Dendritic cell treated with granulocyte-macrophage colony-stimulating factor and Interleukin-4, amounts not matched to agents 40 ng/mL and 50 ng/mL, for 4 days (primary cell): ENCODE measurements around the gene CCDC106.

Experiments
- H3K27ac Mint-ChIP-seq: one replicate; pipeline ENCODE4 v1.8.0; 2022; ENCODE audit warnings: mild to moderate bottlenecking, mixed read lengths
- H3K27me3 Mint-ChIP-seq: one replicate; pipeline ENCODE4 v1.8.0; 2022; ENCODE audit warnings: mild to moderate bottlenecking, mixed read lengths
- H3K36me3 Mint-ChIP-seq: one replicate; pipeline ENCODE4 v1.8.0; 2022; ENCODE audit warnings: low read depth, mixed read lengths
- H3K4me1 Mint-ChIP-seq: one replicate; pipeline ENCODE4 v1.8.0; 2022; ENCODE audit warnings: low read depth, mixed read lengths
- H3K4me3 Mint-ChIP-seq: one replicate; pipeline ENCODE4 v1.8.0; 2022; ENCODE audit warnings: mild to moderate bottlenecking, moderate library complexity, mixed read lengths
- H3K9me3 Mint-ChIP-seq: one replicate; pipeline ENCODE4 v1.8.0; 2022; ENCODE audit warnings: mixed read lengths
- intact Hi-C: fragments of 100-400 bp; cut with micrococcal nuclease; formaldehyde crosslinking; loops from one replicate; pipeline ENCODE4 v1.15.0; 2022

Gene CCDC106

GRCh38 chr19:55636723-55637122 is 11.3 kb upstream of the CCDC106 start:
- peaks cover 50% of the 10 kb centered on the region for H3K36me3 Mint-ChIP-seq
- intact Hi-C loops = loop anchor here (5.0 kb wide), 1 partner anchor 39 kb away; the partner anchor contains the start of gene FIZ1
- peak overlapping the region; percentile 100 for H3K4me3 Mint-ChIP-seq
- H3K27me3 Mint-ChIP-seq = no peaks in the 10 kb centered on the region
- H3K27ac Mint-ChIP-seq = peak overlapping the region; percentile 100
- H3K9me3 Mint-ChIP-seq = no peaks in the 10 kb centered on the region
- H3K4me1 Mint-ChIP-seq = peaks cover 70% of the 10 kb centered on the region

- Mint-ChIP-seq H3K27ac (peak overlapping the region; percentile 100), H3K9me3 (no peaks in the 10 kb centered on the region), H3K4me1 (peaks cover 72% of the 10 kb centered on the region), H3K27me3 (no peaks in the 10 kb centered on the region), H3K4me3 (no peak overlapping the region), H3K36me3 (peaks cover 50% of the 10 kb centered on the region)
- intact Hi-C loops = loop anchor here (5.0 kb wide), 1 partner anchor 40 kb away; the partner anchor contains the start of gene FIZ1
Measured at GRCh38 chr19:55637534-55637933, 10.5 kb upstream of the CCDC106 start.

- no peak overlapping the region for H3K27ac Mint-ChIP-seq
- H3K36me3 Mint-ChIP-seq = peaks cover 62% of the 10 kb centered on the region
- H3K4me3 Mint-ChIP-seq = no peak overlapping the region
- H3K4me1 Mint-ChIP-seq = peaks cover 83% of the 10 kb centered on the region
- no peaks in the 10 kb centered on the region for H3K9me3 Mint-ChIP-seq
- intact Hi-C loops = loop anchor here (5.0 kb wide), 1 partner anchor 42 kb away; the partner anchor contains the start of gene FIZ1
- H3K27me3 Mint-ChIP-seq = no peaks in the 10 kb centered on the region
Measured at GRCh38 chr19:55638864-55639359, 9.1 kb upstream of the CCDC106 start.

- no peaks in the 10 kb centered on the region for H3K9me3 Mint-ChIP-seq
- peaks cover 68% of the 10 kb centered on the region for H3K36me3 Mint-ChIP-seq
- no peaks in the 10 kb centered on the region for H3K27me3 Mint-ChIP-seq
- H3K4me3 Mint-ChIP-seq = peak overlapping the region; percentile 96
- H3K27ac Mint-ChIP-seq = peak overlapping the region; percentile 89
- intact Hi-C loops = loop anchor here (2.0 kb wide), 1 partner anchor 15 kb away; the partner anchor contains the start of gene U2AF2
- H3K4me1 Mint-ChIP-seq = peaks cover 88% of the 10 kb centered on the region
Measured at GRCh38 chr19:55640043-55640576, 7.9 kb upstream of the CCDC106 start.

- peaks cover 87% of the 10 kb centered on the region for H3K4me1 Mint-ChIP-seq
- no peaks in the 10 kb centered on the region for H3K9me3 Mint-ChIP-seq
- H3K36me3 Mint-ChIP-seq = peaks cover 68% of the 10 kb centered on the region
- peak within 1 kb of the TSS; percentile 89 for H3K27ac Mint-ChIP-seq
- peak within 1 kb of the TSS; percentile 96 for H3K4me3 Mint-ChIP-seq
- intact Hi-C loops = loop anchor here (2.0 kb wide), 1 partner anchor 14 kb away; the partner anchor contains the start of gene U2AF2
- no peaks in the 10 kb centered on the region for H3K27me3 Mint-ChIP-seq
Measured at GRCh38 chr19:55640577-55641425, 7.2 kb upstream of the CCDC106 start, which contains the start of gene ZNF580. Gene ZNF580 (plus strand): TSS chr19:55641002. CDS start chr19:55642509, 1,507 bp downstream.

- Mint-ChIP-seq H3K27ac (peak overlapping the region; percentile 89), H3K4me1 (peaks cover 79% of the 10 kb centered on the region), H3K36me3 (peaks cover 68% of the 10 kb centered on the region), H3K9me3 (no peaks in the 10 kb centered on the region), H3K27me3 (no peaks in the 10 kb centered on the region), H3K4me3 (peak overlapping the region; percentile 96)
- intact Hi-C loops = loop anchor here (2.0 kb wide), 1 partner anchor 13 kb away; the partner anchor contains the start of gene U2AF2
Measured at GRCh38 chr19:55641426-55642152, 6.4 kb upstream of the CCDC106 start.

- Mint-ChIP-seq H3K27me3 (no peaks in the 10 kb centered on the region), H3K36me3 (peaks cover 63% of the 10 kb centered on the region), H3K4me3 (peak overlapping the region; percentile 96), H3K4me1 (peaks cover 77% of the 10 kb centered on the region), H3K27ac (peak overlapping the region; percentile 89), H3K9me3 (no peaks in the 10 kb centered on the region)
- intact Hi-C loops = no loop called here
Measured at GRCh38 chr19:55642153-55643002, 5.6 kb upstream of the CCDC106 start.

- Mint-ChIP-seq H3K27me3 (no peaks in the 10 kb centered on the region), H3K27ac (peak within 1 kb of the TSS; percentile 89), H3K9me3 (no peaks in the 10 kb centered on the region), H3K4me3 (peak within 1 kb of the TSS; percentile 96), H3K36me3 (peaks cover 55% of the 10 kb centered on the region), H3K4me1 (peaks cover 74% of the 10 kb centered on the region)
- intact Hi-C loops = no loop called here
Measured at GRCh38 chr19:55643003-55643886, 4.8 kb upstream of the CCDC106 start, which contains the start of gene ZNF581. Gene ZNF581 (plus strand): TSS chr19:55643649. CDS start chr19:55644572, 923 bp downstream.

- peak overlapping the region; percentile 89 for H3K27ac Mint-ChIP-seq
- H3K4me1 Mint-ChIP-seq = peaks cover 76% of the 10 kb centered on the region
- H3K36me3 Mint-ChIP-seq = peaks cover 55% of the 10 kb centered on the region
- intact Hi-C loops = no loop called here
- H3K4me3 Mint-ChIP-seq = peak overlapping the region; percentile 96
- peaks cover 3% of the 10 kb centered on the region for H3K27me3 Mint-ChIP-seq
- H3K9me3 Mint-ChIP-seq = no peaks in the 10 kb centered on the region
Measured at GRCh38 chr19:55643887-55644176, 4.2 kb upstream of the CCDC106 start.

GRCh38 chr19:55644191-55644833 is 3.7 kb upstream of the CCDC106 start:
- peaks cover 76% of the 10 kb centered on the region for H3K4me1 Mint-ChIP-seq
- intact Hi-C loops = no loop called here
- no peaks in the 10 kb centered on the region for H3K9me3 Mint-ChIP-seq
- peak overlapping the region; percentile 96 for H3K4me3 Mint-ChIP-seq
- H3K27me3 Mint-ChIP-seq = peaks cover 4% of the 10 kb centered on the region
- H3K36me3 Mint-ChIP-seq = peaks cover 57% of the 10 kb centered on the region
- peak overlapping the region; percentile 89 for H3K27ac Mint-ChIP-seq

GRCh38 chr19:55644842-55645511 is 3.0 kb upstream of the CCDC106 start:
- H3K27ac Mint-ChIP-seq = peak overlapping the region; percentile 89
- H3K9me3 Mint-ChIP-seq = no peaks in the 10 kb centered on the region
- H3K4me3 Mint-ChIP-seq = peak overlapping the region; percentile 96
- H3K36me3 Mint-ChIP-seq = peaks cover 63% of the 10 kb centered on the region
- intact Hi-C loops = no loop called here
- H3K27me3 Mint-ChIP-seq = peaks cover 4% of the 10 kb centered on the region
- peaks cover 78% of the 10 kb centered on the region for H3K4me1 Mint-ChIP-seq
